GM18519 (cell line): ENCODE measurements around the gene RANBP10.
"Not testable (repeated sequence)": the region's sequence is repeated elsewhere in the genome, so short reads cannot be mapped to it uniquely, and the experiment has no call there.

ENCODE experiments used
- ATAC-seq: cut with Tn5 transposase; IDR thresholded peaks from one replicate; pipeline ENCODE4 v1.9.1; 2021; ENCODE audit warnings: mild to moderate bottlenecking, moderate library complexity; ENCODE audit not compliant: unreplicated experiment, low FRiP score

Gene RANBP10

GRCh38 chr16:67781565-67781921, 24.8 kb downstream of the RANBP10 start:
- no peak for ATAC-seq

- ATAC-seq, result no peak
Observed at GRCh38 chr16:67780847-67781564, 25.4 kb downstream of the RANBP10 start.

- no peak for ATAC-seq
Observed at GRCh38 chr16:67779256-67780014, 26.9 kb downstream of the RANBP10 start.

- ATAC-seq, result no peak
Observed at GRCh38 chr16:67775273-67775672, 31.1 kb downstream of the RANBP10 start.

GRCh38 chr16:67774457-67774853, 31.9 kb downstream of the RANBP10 start:
- ATAC-seq, result no peak

- no peak for ATAC-seq
Observed at GRCh38 chr16:67773569-67774456, 32.5 kb downstream of the RANBP10 start.

GRCh38 chr16:67773099-67773498, 33.3 kb downstream of the RANBP10 start:
- ATAC-seq, result no peak

- ATAC-seq, result no peak
Observed at GRCh38 chr16:67770346-67770991, 35.9 kb downstream of the RANBP10 start.

- ATAC-seq, result no peak
Observed at GRCh38 chr16:67767953-67768352, 38.4 kb downstream of the RANBP10 start.

- ATAC-seq, result no peak
Observed at GRCh38 chr16:67766291-67766690, 40.1 kb downstream of the RANBP10 start.

GRCh38 chr16:67764158-67764667, 42.1 kb downstream of the RANBP10 start:
- ATAC-seq, result no peak

GRCh38 chr16:67763066-67763465, 43.3 kb downstream of the RANBP10 start:
- no peak for ATAC-seq

- no peak for ATAC-seq
Observed at GRCh38 chr16:67762385-67762784, 44.0 kb downstream of the RANBP10 start.

- no peak for ATAC-seq
Observed at GRCh38 chr16:67761924-67762323, 44.4 kb downstream of the RANBP10 start.

- ATAC-seq, result no peak
Observed at GRCh38 chr16:67760956-67761230, 45.5 kb downstream of the RANBP10 start.

GRCh38 chr16:67760206-67760955, 46.0 kb downstream of the RANBP10 start:
- ATAC-seq, result no peak

- ATAC-seq, result no peak
Observed at GRCh38 chr16:67758966-67759365, 47.4 kb downstream of the RANBP10 start.

- ATAC-seq, result no peak
Observed at GRCh38 chr16:67758006-67758405, 48.4 kb downstream of the RANBP10 start.

- no peak for ATAC-seq
Observed at GRCh38 chr16:67752641-67753040, 53.7 kb downstream of the RANBP10 start.

- ATAC-seq, result not testable (repeated sequence)
Observed at GRCh38 chr16:67751331-67751730, 55.0 kb downstream of the RANBP10 start.
